Transverse colon (tissue), 4 donors: Measurements from ENCODE around the gene FIBCD1.

Source experiments
- CTCF ChIP-seq, 5 experiments: fragments of 200-600 bp in 3 of 5; fragments of 450-650 bp in 2 of 5; sonication (generic) in 3 of 5; IDR thresholded peaks; 1 replicate in 2 of 5; 2 replicates in 3 of 5; pipeline ENCODE4 v1.5.1; 2016 to 2017; ENCODE audit warnings: antibody characterized with exemption in 5 of 5, inconsistent platforms in 3 of 5, mild to moderate bottlenecking in 2 of 5, moderate library complexity in 1 of 5
- EP300 ChIP-seq: sonication (generic); formaldehyde crosslinking; IDR thresholded peaks from one replicate; pipeline ENCODE4 v1.6.1; 2017; ENCODE audit warnings: antibody characterized with exemption, low read depth
- POLR2A ChIP-seq: fragments of 450-650 bp; IDR thresholded peaks from one replicate; pipeline ENCODE4 v1.6.1; 2016; ENCODE audit warnings: antibody characterized with exemption, mild to moderate bottlenecking, moderate library complexity
- POLR2AphosphoS5 ChIP-seq, 3 donors: sonication (generic); formaldehyde crosslinking; IDR thresholded peaks; one replicate each; pipeline ENCODE4 v1.6.1; 2016; ENCODE audit warnings: antibody characterized with exemption in 3 of 3

- peak; percentile 84 to 89 (median 89) for TF ChIP-seq CTCF (IDR thresholded peaks at IDR 0.05)
- no peak for TF ChIP-seq POLR2A
- no peak for TF ChIP-seq POLR2AphosphoS5 (IDR thresholded peaks at IDR 0.05)
- no peak for TF ChIP-seq EP300
Measured at GRCh38 chr9:130940693-130941576, 1.9 kb upstream of the FIBCD1 start.
